ENCODE measurements around the gene LHPP.

Gene LHPP

DNA sequence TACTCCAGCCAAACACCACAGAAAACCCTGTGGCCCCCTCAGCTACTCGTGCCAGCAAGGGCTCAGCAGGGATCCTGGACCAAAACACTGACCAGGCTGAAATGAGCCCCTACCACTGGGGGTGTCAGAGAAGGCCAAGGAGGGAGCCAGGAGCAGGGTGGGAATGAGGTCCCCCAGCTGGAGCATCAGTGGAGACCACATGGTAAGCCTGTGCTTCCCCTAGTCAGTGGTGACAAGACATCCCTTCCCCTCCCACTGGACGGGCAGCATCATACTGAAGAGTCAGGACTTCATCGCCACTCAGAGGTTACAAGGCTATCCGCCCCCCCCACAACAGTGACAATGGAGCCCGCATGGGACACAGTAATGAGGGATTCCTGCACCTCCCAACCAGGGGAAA is 99.6 kb downstream of the LHPP start:
- no peak overlapping the region for H3K4me3 ChIP-seq
- H3K27ac ChIP-seq = peak overlapping the region in 1 of 21 experiments; percentile 35

DNA sequence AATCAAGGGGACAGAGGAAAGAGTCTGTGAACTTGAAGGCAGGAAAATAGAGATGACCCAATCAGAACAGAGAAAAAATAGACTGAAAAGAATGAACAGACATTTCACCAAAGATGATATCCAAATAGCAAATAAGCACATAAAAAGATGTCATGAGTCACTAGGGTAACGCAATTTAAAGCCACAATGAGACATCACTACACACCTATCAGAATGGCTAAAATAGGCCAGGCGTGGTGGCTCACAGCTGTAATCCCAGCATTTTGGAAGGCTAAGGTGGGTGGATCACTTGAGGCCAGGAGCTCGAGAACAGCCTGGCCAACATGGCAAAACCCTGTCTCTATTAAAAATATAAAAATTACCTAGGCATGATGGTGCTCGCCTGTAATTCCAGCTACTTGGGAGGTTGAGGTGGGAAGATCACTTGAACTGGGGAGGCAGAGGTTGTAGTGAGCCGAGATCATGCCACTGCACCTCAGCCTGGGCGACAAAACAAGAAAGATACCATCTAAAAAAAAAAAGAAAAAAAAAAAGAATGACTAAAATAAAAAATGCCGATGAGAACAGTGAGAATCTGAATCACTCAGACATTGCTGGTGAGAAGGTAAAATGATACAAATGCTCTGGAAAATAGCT is 100.9 kb downstream of the LHPP start:
- H3K27ac ChIP-seq = no peak overlapping the region
- H3K4me3 ChIP-seq = no peak overlapping the region

DNA sequence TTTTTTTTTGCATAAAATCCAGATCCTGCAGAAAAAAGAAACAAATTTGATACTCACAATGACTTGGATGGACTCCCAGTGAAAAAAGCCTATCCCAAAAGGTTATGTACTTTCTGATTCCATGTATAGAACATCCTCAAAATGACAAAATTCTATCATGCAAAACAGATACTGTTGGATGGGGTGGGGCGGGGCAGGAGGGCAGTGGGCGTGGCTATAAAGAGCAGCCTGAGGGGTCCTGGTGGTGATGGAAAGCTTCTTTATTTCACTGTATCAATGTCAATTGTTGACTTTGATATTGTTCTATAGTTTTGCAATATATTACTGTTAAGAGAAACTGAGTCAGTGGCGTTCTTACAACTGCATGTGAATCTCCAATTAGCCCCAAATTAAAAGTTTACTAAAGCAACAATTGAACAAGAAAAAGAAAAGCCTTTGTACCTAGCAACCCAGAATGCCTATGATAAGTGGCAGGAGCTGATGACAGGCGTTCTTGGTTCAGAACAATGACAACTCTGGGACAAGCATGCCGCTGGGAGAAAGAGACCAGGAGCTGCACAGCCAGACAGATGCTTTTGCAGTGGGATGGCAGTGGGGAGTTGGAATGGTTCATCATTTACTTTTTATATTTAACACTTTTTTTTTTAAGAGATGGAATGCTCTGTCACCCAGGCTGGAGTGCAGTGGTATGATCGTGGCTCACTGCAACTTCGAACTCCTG is 101.9 kb downstream of the LHPP start:
- Histone ChIP-seq H3K27ac (no peak overlapping the region), H3K4me3 (no peak overlapping the region)

- Histone ChIP-seq H3K4me3 (no peak overlapping the region), H3K27ac (no peak overlapping the region)
Observed at GRCh38 chr10:124564881-124565280, 103.3 kb downstream of the LHPP start.

DNA sequence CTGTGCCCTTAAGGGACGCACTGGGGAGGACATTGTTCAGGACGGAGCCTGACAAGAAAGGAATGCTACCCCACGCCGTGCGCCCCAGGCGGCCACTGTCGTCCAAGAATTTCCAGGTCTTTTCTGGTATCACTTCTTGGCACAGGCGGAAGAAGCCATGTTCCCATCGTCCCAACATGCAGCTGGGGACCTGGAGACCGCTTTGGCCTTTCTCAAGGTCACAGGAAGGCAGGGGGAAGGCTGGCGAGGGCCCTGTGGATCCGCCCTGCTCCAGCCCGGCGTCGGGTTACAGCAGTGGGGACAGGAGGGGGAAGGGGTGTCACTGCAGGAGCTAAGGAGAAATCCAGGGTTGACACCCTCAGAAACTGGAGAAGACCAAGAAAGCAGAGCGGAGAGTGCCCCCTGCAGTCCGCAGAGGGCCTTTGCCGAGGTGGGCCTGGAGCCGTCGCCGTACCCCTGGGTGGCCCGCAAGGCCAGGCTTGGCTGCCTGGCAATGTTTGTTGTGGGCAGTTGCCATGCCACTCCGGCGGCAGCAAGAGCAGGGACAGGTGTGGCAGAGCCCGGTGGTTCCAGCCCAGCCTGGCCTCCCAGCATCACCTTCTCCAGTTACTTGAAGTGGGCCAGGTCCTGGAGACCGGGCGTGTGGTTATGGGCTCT is 104.1 kb downstream of the LHPP start:
- no peak overlapping the region for H3K4me3 ChIP-seq
- no peak overlapping the region for H3K27ac ChIP-seq

- no peak overlapping the region for H3K4me3 ChIP-seq
- H3K27ac ChIP-seq = no peak overlapping the region
Observed at GRCh38 chr10:124566222-124566888, 104.7 kb downstream of the LHPP start.

DNA sequence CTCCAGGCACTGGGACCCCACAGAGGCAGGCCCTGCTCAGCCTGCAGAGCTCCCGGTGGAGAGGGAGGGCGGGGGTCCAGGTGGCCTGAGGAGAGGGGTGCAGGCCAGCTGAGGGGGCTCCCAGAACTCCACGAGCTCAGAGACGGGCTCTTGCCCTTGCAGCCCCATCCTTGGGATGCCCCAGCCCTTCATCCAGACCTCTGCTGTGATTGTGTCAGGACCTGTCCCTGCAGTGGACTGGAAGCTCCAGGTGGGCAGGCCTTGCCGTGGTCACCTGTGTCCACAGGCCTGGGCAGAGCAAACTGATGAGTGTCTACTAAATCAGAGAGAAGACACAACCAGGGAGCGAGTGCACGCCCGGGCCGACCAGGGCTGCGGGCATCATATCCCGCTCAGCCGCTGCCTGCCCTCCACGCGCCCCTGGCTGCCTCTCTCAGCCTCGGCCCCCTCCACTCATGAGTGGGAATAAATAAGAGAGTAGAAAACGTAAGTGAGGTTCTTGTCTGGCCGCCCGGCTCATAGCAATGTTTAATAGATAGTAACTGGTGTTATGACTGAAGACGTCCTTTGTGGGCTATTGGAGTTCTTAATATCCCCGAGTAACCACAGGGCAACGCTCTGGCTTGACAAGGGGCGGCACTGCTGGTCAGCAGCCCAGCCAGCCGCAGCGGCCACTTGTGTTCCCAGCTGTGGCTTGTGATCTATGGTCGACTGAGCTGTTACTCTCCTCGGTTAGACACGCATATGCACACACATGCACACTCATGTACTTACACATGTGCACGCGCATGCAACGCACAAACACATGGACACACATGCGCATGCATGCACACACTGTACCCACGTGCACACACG is 105.6 kb downstream of the LHPP start:
- no peak overlapping the region for H3K27ac ChIP-seq
- no peak overlapping the region for H3K4me3 ChIP-seq

DNA sequence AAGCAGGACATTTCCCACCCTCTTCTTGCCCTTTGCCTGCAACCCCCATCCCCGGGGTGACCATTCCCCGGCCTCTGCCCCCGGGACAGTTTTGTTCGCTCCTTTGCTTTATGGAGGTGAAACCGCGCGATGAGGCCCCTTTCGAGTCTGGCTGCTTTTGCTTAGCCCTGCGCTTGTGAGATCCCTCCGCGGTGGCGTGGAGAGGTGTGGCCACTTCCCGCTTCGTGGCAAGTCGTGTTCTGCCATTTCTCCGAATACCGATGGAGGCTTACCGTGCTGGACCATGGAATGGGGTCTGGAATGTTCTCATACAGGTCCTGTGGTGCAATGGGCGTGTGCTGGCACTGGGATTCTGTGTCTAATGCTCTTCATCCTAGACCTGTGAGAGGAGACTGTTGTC is 106.7 kb downstream of the LHPP start:
- H3K27ac ChIP-seq = no peak overlapping the region

GRCh38 chr10:124568848-124569622 is 107.4 kb downstream of the LHPP start:
- H3K4me3 ChIP-seq = no peak overlapping the region
- H3K27ac ChIP-seq = no peak overlapping the region

More for the DNA sequence above, 106.7 kb downstream of the LHPP start:
- no peak overlapping the region for H3K4me3 ChIP-seq

- H3K27ac ChIP-seq = no peak overlapping the region
- H3K4me3 ChIP-seq = no peak overlapping the region
Observed at GRCh38 chr10:124569623-124570470, 108.2 kb downstream of the LHPP start.

DNA sequence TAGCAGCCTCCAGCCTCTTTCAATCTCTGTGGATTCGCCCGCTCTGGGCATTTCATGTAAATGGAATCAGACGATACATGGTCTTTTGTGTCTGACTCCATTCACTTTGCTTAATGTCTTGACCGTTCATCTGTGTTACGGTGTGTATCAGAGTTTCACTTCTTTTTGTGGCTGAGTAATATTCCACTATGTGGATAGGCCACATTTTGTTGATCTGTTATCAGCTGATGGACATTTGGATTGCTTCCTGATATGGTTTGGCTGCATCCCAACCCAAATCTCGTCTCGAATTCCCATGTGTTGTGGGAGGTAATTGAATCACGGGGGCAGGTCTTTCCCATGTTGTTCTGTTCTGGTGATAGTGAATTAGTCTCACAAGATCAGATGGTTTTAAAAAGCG is 109.0 kb downstream of the LHPP start:
- Histone ChIP-seq H3K27ac (no peak overlapping the region), H3K4me3 (no peak overlapping the region)

- H3K4me3 ChIP-seq = no peak overlapping the region
Observed at GRCh38 chr10:124572751-124573150, 111.1 kb downstream of the LHPP start.

GRCh38 chr10:124573726-124574455 is 112.3 kb downstream of the LHPP start:
- no peak overlapping the region for H3K4me3 ChIP-seq
- no peak overlapping the region for H3K27ac ChIP-seq

More at GRCh38 chr10:124572751-124573150, 111.1 kb downstream of the LHPP start:
- no peak overlapping the region for H3K27ac ChIP-seq

- no peak overlapping the region for H3K4me3 ChIP-seq
- H3K27ac ChIP-seq = no peak overlapping the region
Observed at GRCh38 chr10:124574456-124575070, 112.9 kb downstream of the LHPP start.

- Histone ChIP-seq H3K4me3 (no peak overlapping the region), H3K27ac (no peak overlapping the region)
Observed at GRCh38 chr10:124575107-124576035, 113.7 kb downstream of the LHPP start.

All from skin epidermis (tissue), 12 donors.